Pons (tissue), 1 donor: Measurements from ENCODE around the gene OR4D11.
"Not testable (repeated sequence)": the region's sequence is repeated elsewhere in the genome, so short reads cannot be mapped to it uniquely, and the experiment has no call there.

ENCODE experiments used
- DNase-seq: peaks from one replicate; pipeline ENCODE4 v3.0.0-alpha.2; 2016; ENCODE audit warnings: low spot score

Gene OR4D11

DNA sequence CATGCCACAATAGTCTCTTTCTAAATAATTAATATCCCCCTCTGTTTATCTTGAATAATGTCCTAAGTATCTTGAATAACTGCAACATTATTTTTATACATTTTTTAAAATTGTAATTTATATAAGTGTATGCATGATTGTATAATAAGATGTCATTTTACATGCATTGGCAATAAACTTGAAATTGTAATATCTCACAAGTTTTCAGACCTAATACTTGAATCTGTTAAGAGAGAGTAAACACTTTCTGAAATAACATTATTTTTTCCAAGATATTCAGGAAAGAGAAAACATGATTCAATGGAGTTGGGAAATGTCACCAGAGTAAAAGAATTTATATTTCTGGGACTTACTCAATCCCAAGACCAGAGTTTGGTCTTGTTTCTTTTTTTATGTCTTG lies at the start of gene OR4D11:
Gene OR4D11, plus strand, starts transcription at position 301 of the 400 bp plus-strand sequence. Its CDS starts 0 bp downstream, at position 301.
- DNase-seq, result no peak

- DNase-seq, result no peak
Measured at GRCh38 chr11:59456661-59457060, 46.7 kb upstream of the OR4D11 start, which contains the start of gene OR4D6. TSS of gene OR4D6 (plus strand) at chr11:59456961. CDS start at chr11:59456961, 0 bp downstream.

DNA sequence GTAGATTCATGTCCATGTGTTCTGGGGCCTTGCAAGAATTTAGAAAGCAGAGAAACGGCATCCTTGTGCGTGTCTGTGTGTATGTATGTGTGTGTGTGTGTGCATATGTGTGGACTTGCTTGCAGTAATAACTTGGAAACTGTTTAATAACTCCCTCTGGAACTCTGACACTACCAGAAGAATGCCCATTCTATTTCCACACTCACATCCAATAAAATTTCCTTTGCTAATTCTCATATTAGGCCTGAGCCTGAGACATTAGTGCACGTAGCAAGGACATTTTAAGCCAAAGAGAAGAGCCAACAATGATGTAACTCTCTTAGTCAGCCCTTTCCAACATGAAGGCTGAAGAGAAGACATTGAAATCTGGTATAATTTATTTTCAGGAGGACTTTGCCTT lies 43.5 kb upstream of the OR4D11 start:
- no peak for DNase-seq

GRCh38 chr11:59463190-59463641 lies 40.2 kb upstream of the OR4D11 start:
- DNase-seq, result no peak

DNA sequence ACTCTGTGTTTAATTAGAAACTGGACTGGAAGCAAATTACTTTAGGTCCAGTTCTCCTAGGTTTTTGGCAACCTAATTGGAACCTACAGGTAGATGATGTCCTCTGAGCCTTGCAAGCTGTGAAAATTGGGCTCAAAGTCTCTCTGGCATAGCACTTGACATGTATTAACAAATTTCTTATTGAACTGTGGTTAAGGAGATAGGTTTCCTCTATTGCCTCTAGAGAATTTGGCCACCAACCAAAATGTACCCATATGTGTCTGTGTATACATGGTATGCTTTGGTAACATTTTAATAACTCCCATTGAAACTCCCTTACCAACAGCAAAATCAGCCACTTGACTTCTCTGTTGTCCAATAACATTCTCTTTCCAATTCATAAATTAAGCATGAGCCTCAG lies 30.4 kb upstream of the OR4D11 start, which contains the start of gene OR4D10:
Gene OR4D10, plus strand, starts transcription at position 301 of the 400 bp plus-strand sequence. CDS start 4,115 bp downstream, outside the sequence.
- DNase-seq, result no peak

- DNase-seq, result no peak
Measured at GRCh38 chr11:59475176-59475575, 28.2 kb upstream of the OR4D11 start.

DNA sequence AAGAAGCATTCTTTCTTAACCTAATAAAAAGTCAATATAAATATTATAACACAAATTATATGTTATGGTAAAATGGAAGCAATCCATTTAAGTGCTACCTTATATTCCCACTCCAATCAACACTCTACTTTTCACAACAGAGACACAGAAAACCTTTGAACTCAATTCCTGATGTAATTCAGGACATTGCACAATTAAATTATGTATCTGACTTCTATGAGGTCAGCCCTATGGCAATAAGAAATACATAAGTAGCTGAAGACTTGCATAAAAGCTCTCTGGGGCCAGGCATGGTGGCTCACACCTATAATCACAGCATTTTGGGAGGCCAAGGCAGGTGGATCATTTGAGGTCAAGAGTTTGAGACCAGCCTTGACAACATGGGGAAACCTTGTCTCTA lies 23.5 kb upstream of the OR4D11 start:
- DNase-seq, result no peak

GRCh38 chr11:59480359-59480758 lies 23.0 kb upstream of the OR4D11 start:
- DNase-seq, result no peak

DNA sequence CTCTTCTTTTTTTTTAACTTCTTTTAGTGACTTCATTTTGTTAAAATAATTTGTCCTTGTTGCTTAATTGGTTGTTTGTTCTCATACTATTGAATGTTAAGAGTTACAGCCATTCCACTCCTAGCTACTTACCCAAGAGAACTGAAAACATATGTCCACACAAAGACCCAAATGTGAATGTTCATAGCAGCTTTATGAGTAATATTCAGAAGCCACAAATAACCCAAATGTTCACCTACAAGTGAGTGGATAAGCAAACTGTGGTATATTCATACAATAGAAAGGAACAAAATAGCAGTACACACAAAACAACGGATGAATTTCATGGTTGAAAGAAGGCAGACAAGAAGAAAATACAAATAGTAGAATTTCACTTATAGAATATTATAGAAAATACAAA lies 1.4 kb upstream of the OR4D11 start:
- no peak for DNase-seq

DNA sequence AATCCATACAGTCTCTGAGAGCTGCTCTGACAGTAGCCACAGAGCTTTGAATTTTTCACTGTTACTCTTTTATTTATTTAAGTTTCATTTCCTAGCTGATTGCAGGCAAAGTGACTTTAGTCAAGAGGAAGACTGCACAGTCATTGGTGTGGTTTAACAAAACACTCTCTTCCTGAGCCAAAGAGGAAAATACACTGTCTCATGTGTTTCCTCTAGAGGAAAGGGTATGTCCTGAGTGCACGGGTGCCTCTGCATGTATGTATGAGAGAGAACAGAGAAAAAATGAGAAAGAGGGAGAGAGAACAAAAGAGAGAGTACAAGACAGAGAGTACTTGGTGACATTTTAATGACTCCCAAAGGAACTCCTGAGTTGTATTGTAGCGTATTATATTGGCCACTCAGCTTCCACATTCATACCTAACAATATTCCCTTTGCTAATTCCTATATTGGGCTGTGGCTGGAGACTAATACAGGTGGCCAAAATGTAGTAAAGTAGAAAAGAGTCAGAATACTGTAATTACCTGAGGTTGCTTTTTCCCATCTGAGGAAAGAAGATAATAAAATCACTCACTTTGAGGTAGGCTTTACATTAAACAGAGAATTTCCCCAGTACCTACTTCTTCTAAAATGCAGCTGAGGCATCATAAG lies 7.7 kb downstream of the OR4D11 start, which contains the start of gene OR4D9:
Gene OR4D9, plus strand, starts transcription at position 599 of the 649 bp plus-strand sequence. CDS start 3,374 bp downstream, outside the sequence.
- peak; percentile 19 for DNase-seq

DNA sequence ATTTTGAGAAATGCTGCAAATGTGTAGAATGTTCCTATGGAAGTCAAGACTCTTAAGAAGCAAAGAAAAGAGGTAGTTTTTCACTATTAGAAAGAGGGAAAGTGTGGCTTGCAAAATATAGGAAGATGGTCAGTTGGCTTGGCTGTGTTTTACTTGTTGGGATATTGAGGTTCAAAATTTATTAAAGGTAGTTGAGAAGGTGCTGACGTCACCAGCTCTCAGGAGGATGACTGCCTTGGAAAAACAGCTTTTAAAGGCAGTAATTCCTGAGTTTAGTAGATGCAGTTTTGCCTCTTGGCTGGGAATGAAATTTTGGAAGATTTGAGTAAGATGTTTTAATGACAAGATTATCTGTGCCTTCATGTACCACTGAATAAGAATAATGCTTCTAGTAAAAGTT lies 8.3 kb downstream of the OR4D11 start:
- no peak for DNase-seq

DNA sequence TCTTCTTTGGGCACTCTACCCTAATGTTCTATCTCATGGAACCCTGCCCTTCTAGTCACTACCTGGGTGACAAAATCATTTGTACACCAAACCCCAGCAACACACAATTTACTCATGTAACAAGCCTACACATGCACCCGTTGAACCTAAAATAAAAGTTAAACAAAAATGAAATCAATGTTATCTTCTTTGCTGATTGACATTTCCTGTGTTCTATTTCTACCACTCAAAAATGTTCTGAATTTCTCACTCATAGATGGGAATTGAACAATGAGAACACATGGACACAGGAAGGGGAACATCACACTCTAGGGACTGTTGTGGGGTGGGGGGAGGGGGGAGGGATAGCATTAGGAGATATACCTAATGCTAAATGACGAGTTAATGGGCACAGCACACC lies 16.8 kb downstream of the OR4D11 start:
- not testable (repeated sequence) for DNase-seq

DNA sequence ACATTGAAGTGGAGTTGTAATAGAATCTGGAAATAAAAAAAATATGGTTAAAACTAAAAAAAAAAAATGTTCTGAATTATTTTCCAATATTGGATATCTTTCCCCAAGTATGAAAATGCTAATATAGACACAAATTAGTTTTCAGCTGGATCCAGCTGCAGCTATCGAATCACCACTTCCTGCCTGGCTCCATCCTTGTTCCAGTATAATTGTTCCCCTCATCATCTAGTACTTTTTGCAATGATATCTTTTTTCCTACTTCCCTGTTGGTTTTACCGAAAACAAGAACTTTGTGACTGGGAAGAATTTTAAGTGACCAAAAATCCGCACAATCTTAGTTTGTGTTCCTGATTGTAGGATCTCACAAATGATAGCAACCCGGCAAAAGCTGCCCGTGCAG lies 17.4 kb downstream of the OR4D11 start:
- no peak for DNase-seq

GRCh38 chr11:59523541-59523940 lies 20.2 kb downstream of the OR4D11 start:
- DNase-seq, result no peak

DNA sequence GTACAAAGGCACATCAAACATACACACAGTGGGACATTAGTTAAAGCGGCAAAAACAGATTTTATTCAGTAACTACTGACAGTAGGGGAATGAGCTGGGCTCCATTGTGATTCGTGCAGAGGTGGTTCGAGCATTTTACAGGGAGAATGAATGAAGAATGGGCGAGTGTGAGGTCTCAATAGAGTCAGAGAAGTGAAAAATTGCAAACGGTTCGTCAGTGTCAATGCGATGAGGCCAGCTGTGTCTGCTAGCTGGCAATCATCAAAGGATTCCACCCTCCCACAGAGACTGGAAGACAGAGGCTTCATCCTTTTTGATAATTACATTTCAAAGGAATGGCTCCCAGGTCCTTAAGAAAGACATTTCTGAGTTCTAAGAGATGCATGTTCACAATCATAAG lies 25.3 kb downstream of the OR4D11 start:
- no peak for DNase-seq

DNA sequence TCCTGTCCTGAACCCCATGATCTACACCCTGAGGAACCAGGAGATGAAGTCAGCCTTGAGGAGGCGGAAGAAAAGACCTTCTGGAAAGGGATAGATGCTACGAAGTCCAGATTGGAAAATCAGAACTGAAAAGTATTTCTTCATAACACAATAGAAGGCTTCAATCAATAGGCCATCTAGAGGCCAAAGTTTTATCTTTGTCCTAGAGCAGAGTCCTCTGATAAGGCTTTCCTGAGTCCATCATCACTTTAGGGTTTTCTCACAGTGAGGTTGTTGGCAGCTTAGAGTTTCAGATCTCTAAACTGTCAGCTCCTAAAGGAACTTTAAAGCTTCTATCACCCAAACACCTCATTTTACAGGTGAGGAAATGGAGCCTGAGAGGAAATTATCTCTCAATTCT lies 29.2 kb downstream of the OR4D11 start:
- no peak for DNase-seq

- no peak for DNase-seq
Measured at GRCh38 chr11:59534676-59535075, 31.3 kb downstream of the OR4D11 start.

DNA sequence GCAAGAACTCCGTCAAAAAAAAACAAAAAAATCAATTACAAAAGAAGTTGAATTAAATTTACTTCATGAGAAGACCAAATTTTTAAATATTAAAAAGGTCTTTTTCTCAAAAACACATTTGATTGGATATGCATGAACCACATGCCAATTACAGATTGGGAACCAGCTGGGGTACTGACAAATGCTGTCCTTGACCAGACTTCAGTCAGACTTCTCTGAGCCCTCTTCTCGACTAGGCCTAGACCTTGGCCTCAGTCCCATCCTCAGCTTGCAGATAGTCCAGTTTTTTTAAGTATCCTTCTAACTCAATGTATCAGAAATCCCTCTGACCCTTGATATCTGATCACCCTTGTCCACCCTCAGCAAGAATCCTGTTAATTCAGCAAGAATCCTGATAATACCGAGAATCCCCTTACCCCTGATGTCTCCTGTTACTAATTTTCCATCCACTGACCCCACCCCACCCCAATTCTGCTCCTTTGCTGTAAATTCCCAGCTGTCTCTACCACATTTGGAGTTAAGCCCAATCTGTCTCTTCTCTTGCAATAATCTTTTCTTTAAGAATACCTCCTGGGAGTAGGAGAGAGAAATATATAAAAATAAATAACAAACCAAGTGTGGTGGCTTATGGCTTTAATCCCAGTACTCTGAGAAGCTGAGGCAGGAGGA lies 38.9 kb downstream of the OR4D11 start:
- DNase-seq, result no peak

DNA sequence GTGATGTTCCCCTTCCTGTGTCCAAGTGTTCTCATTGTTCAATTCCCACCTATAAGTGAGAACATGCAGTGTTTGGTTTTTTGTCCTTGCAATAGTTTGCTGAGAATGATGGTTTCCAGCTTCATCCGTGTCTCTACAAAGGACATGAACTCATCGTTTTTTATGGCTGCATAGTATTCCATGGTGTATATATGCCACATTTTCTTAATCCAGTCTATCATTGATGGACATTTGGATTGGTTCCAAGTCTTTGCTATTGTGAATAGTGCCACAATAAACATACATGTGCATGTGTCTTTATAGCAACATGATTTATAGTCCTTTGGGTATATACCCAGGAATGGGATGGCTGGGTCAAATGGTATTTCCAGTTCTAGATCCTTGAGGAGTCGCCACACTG lies 40.3 kb downstream of the OR4D11 start:
- not testable (repeated sequence) for DNase-seq

GRCh38 chr11:59544869-59545178 lies 41.4 kb downstream of the OR4D11 start:
- DNase-seq, result no peak

DNA sequence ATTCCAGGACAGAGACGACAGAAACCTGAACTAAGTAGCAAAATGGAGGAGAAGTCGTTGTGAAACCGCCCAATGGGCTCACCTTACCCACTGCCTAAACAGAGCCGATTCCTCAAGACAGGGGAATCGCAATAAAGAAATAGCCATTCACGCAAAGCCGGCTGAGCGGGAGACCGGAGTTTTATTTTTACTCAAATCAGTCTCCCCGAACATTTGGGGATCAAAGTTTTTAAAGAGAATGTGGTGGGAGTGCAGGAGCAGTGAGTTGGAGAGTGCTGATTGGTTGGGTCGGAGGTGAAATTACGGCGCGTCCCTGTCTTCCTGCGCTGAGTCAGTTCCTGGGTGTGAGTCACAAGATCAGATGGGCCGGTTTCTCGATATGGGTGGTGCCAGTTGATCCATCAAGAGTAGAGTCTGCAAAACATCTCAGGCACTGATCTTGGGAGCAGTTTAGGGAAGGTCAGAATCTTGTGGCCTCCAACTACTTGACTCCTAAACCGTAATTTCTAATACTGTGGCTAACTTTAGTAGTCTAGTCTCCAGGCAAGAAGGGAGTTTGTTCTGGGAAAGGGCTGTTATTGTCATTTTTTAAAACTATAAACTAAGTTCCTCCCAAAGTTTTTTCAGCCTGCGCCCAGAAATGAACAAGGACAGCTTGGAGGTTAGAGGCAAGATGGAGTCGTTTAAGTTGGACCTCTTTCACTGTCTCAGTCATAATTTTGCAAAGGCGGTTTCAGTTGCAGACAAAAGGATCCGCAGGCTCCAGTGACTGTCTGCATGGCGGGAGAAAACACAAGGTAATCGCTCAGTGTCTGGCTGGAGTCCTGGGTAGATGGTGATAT lies 42.0 kb downstream of the OR4D11 start:
- DNase-seq, result no peak

DNA sequence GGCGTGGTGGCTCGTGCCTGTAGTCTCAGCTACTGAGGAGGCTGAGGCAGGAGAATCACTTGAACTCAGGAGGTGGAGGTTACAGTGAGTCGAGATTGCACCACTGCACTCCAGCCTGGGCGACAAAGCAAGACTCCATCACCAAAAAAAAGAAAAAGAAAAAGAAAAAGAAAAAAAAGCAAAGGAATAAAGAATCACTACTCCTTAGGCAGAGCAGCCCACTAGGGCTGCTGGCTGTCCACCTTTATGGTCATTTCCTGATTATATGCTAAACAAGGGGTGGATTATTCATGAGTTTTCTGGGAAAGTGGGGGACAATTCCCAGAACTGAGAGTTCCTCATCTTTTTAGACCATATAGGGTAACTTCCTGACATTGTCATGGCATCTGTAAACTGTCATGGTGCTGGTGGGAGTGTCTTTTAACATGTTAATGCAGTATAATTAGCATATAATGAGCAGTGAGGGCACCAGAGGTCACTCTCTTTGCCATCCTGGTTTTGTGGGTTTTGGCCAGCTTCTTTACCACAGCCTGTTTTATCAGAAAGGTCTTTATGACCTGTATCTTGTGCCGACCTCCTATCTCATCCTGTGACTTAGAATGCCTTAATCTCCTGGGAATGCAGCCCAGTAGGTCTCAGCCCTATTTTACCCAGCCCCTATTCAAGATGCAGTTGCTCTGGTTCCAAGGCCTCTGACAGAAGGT lies 44.4 kb downstream of the OR4D11 start:
- not testable (repeated sequence) for DNase-seq
